GM18502 (cell line): ENCODE data around the gene BCKDK.
"Not testable (repeated sequence)": the region's sequence is repeated elsewhere in the genome, so short reads cannot be mapped to it uniquely, and the experiment has no call there.

Experiments
- ATAC-seq: cut with Tn5 transposase; IDR thresholded peaks from one replicate; pipeline ENCODE4 v1.9.1; 2021; ENCODE audit warnings: mild to moderate bottlenecking; ENCODE audit not compliant: unreplicated experiment, poor library complexity

BCKDK gene

DNA sequence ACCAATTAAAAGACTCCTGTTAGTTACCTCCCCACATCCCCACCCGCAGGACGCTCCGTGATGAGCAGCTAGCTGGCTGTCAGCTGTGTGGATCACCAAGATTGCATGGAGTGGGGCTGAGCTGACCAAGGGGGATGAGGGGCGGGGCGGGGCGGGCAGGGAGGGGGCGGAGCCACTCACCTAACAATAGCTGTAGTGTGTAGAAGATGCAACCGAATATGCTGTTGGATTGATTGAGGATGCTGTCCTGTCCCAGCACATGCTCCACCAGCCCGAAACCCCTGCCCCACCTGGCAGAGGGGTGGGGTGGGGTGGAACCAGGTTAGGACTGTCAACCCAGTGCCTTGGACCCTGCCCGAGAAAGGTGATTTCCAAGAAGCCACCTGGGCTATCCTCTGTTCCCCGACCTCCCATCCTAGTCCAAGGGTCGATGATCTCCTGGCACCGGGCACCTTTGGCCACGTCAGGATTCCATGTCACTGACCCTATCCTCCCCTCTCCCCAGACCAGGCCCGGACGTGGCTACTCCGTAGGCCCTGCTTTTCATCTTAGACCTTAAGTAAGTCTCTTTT is 15.0 kb upstream of the BCKDK start:
- ATAC-seq, result no peak

DNA sequence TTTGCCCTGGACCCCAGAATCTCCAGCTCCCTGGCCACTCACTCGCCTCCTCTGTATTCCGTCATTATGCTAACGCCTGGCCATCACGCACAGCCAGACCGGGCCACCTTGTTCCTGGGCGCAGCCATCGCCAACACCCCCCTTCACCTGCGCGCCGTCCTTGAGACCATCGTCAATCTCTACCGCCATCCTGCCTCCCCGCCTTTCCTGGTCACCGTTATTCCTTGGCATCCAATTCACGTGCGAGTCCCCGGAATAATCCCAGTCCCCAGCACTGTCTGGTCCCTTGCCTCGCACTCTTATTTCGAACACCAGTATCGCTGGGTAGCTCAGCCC is 14.1 kb upstream of the BCKDK start:
- ATAC-seq, result no peak

DNA sequence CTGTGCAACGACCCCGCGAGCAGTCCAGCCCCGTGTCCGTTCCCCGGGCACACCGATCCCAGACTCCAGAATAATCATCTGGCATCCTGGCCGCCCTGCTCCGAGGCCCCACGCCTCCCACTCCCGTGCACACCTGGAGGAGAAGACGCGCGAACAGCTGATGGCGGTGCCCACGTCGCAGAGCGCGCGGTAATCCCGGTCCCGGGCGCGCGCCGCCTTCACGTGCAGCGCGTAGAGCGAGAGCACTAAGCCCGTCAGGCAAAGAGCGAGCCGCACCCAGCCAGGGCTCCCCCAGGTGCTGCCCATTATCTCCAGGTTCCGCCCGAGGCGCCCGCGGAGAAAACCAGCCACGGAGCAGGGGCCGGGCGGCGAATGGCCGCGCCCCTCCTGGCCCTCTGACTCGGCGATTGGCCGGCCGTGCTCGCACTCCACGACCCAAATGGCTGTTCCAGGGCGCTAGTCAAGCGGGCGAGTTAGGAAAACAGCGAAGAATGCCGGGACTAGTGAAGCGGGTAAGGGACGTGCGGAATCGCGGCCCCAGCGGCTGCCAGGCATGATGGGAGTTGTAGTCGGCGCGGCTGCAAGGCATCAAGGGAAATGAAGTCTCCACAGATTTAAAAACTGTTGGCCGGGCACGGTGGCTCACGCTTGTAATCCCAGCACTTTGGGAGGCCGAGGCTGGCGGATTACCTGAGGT is 13.6 kb upstream of the BCKDK start, which contains the start of gene VKORC1:
Gene VKORC1 (minus strand): TSS at position 374 of the 697 bp plus-strand sequence. CDS start 68 bp downstream, at position 306.
- ATAC-seq, result peak; percentile 88

DNA sequence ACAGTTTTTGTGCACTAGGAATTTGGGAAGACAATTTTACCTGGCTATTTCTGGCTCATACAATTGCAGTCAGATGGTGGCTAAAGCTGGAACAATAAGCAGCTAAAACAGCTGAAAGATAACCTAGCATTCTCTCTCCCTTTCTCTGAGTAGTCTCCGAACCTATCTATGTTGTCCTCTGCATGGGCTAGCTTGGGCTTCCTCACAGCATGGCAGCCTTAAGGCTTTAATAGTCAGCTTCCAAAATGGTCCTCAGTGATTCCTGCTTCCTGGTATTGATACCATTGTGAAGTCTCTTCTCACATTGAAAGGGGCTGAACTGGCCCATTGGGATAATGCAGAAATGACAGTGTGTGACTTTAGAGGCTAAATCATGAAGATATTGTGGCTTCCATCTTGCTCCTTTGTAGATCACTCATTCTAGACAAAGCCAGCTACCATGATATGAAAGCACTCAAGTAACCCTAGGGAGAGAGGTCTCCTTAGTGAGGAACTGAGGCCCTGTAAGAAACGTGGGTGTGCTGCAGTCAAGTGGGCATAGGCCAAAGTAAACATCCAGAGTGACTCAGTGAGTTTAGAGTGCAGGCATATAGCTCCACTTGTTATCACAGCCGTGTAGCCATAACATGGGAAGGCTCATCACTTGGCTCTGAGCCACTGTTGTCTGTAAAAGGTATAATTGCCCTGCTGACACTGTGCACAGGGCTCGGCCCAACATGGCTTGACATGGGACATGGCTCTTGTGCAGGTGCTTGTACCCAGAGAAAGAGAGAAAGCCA is 8.1 kb upstream of the BCKDK start:
- ATAC-seq, result no peak

DNA sequence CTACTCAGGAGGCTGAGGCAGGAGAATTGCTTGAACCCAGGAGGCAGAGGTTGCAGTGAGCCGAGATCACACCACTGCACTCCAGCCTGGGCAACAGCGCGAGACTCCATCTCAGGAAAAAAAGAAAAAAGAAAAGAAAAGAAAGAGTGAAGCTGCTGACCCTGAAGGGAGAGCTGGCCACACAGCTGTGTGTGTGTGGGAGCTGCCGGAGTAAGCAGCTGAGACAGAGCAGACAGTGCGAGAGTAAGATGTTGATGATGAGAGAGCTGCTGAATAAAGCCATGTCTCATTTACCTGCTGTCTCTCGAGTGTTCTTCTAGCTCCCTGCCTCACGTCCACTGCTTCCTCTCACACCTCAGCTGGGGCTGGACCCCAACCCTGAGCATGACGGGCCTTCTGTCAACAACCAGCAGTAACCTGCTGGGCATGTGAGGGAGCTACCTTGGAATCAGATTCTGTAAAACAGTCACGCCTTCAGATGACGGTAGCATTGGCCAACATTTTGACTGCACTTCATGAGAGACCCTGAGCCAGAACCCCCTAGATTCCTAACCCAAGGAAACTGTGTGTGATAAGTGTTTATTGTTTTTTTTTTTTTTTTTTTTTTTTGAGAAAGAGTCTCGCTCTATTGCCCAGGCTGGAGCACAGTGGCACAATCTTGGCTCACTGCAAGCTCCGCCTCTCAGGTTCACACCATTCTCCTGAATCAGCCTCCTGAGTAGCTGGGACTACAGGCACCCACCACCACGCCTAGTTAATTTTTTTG is 7.1 kb upstream of the BCKDK start:
- not testable (repeated sequence) for ATAC-seq

DNA sequence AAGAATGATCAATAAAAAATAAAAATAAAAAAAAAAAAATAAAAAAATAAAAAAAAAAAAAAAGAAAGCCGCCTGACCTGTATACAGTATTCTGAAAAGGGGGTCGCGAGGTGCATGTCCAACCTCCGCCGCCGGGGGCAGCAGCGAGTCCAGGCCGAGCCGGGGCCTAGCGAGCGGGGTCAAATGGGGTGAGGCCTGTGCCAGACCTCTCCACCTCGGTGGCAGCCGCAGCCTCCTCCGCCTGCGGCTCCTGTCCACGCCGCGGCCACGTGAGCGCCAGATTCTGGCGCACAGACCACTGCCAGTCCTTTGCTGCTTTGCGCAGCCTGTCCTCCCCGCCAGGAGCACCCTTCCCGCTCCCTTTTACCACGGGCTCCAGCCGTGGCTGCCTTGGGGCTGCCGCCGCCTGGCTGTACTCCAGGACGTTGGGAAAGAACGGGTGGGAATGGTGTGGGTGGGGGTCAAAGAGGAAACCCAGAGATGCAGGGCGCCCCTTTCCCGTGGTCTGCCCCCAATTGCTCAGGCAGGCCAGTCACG is 2.4 kb upstream of the BCKDK start:
- ATAC-seq, result peak; percentile 51

DNA sequence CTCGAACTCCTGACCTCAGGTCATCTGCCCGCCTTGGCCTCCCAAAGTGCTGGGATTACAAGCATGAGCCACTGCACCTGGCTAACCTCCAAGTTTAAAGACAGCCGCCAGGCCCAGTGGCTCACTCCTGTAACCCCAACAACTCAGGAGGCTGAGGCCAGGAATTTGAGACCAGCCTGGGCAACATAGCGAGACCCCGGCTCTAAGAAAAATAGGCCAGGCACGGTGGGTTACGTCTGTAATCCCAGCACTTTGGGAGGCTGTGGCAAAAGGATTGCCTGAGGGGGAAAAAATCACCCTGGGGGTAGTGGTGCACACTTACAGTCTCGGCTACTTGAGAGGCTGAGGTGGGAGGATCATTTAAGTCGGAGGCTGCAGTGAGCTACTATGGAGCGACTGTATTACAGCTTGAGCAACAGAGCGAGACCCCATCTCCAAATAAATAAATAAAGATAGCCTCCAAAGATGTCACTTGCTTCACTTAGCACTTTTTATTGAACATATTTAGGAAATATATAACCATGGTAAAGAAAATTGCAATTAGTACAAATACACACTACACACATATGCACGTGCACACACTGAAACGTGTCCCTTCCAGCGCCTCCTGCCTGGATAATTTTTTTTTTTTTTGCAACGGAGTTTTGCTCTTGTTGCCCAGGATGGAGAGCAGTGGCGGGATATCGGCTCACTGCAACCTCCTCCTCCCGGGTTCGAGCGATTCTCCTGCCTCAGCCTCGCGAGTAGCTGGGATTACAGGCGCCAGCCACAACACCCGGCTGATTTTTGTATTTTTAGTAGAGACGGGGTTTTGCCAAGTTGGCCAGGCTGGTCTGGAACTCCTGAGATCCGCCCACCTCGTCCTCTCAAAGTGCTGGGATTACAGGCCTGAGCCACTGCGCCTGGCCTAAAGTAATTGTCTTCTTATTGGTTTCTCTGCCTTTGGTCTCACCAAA is 1.4 kb upstream of the BCKDK start:
- no peak for ATAC-seq

DNA sequence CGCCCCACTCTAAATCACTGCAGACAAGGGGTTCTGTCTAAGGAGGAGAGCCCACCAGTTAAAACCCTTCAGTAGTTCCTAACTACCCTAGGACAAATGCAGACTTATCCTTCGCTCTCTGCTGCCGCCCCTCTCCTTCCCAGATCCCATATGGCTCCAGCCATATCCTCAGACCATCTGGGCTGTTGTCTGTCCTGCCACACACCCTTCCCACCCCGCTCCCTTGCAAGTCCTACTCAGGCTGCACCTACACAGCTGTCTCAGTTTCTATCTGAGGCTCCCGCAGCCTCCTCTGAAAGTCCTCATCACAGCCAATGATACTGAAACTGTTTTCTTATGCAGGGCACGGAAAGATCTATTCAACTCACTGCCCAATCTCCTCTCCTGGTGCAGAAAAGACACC is 720 bp upstream of the BCKDK start:
- peak; percentile 54 for ATAC-seq

DNA sequence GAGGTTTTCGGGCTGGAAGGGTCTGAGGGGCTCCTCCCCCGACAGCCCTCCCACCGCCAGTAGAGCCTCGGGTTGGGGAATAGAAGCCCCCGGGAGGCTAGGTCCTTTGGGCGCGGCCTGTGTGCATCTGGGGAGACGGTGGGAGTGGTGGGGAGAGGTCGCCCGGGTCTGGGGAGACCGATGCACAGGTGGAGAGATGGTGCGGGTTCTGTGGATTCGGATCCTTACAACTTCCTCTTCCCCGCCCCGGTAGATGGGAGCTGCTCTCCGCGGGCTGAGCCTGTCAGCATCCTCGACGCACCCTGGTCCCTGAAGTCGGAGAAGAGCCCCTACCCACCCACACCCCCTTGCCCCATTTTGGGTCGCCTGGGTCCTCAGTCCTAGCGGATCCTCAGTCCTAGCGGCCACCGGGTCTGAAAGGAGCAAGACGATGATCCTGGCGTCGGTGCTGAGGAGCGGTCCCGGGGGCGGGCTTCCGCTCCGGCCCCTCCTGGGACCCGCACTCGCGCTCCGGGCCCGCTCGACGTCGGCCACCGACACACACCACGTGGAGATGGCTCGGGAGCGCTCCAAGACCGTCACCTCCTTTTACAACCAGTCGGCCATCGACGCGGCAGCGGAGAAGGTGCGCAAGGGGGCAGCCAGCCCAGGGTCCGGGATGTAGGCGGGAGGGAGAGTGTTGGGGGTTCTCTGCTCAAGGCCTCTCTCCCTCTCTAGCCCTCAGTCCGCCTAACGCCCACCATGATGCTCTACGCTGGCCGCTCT is 790 bp downstream of the BCKDK start:
- ATAC-seq, result no peak

DNA sequence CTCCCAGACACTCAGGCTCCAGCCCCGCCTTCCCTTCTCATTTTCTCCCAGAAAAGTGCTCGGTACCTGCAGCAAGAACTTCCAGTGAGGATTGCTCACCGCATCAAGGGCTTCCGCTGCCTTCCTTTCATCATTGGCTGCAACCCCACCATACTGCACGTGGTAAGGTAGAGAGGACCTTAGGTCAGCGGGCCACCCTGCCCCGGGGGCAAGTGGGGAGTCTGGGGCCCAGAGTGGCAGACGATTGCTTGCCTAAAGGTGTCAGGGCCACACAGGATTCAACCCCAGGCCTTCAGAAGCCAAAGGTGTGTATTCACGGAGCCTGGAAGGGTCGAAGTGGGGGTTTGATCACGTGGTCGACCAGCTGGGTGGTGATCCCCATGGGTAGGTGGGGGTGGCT is 1.4 kb downstream of the BCKDK start:
- no peak for ATAC-seq

DNA sequence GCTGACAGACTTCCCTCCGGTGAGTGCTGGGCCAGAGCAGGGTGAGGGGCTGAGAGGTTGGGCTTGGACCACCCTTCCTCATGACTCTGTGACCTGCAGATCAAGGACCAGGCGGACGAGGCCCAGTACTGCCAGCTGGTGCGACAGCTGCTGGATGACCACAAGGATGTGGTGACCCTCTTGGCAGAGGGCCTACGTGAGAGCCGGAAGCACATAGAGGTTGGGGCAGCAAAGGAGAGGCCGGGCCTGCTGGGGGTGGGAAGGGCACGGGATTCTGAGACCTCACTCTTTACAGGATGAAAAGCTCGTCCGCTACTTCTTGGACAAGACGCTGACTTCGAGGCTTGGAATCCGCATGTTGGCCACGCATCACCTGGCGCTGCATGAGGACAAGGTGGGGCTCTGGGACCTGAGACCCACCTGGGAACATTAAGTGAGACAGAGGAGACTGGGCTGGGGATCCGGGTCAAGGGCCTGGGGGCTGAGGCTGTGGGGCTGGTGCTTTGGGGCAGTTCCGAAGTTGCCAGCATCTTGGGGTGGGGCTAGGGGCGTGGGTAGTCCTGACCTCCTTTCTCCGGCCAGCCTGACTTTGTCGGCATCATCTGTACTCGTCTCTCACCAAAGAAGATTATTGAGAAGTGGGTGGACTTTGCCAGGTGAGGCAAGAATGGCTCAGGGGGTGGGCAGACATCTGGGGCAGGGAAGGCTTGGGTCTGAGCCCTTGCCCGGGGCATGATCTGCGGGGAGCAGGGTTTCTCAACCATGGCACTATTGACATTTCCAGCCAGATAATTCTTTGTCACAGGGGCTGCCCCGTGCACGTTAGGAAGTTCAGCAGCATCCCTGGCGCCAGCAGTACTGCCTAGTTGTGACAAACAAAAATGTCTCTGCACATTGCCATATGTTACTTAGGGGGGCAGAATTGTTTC is 2.2 kb downstream of the BCKDK start:
- no peak for ATAC-seq

DNA sequence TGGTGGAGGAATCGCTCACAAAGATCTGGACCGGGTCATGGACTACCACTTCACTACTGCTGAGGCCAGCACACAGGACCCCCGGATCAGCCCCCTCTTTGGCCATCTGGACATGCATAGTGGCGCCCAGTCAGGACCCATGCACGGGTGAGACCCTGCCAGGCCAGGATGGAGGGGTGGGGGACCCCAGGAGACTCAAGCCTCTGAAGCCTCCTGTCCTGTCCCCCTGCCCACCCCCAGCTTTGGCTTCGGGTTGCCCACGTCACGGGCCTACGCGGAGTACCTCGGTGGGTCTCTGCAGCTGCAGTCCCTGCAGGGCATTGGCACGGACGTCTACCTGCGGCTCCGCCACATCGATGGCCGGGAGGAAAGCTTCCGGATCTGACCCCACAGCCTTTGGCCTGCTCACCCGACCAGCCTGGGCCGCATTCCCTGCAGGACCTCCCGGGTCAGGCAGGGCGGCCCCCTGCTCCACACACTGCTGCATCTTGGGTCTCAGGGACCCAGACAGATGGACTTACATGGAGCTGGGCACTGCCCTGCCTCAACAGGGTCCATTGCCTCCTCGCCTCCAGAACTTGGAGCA is 3.8 kb downstream of the BCKDK start:
- no peak for ATAC-seq

DNA sequence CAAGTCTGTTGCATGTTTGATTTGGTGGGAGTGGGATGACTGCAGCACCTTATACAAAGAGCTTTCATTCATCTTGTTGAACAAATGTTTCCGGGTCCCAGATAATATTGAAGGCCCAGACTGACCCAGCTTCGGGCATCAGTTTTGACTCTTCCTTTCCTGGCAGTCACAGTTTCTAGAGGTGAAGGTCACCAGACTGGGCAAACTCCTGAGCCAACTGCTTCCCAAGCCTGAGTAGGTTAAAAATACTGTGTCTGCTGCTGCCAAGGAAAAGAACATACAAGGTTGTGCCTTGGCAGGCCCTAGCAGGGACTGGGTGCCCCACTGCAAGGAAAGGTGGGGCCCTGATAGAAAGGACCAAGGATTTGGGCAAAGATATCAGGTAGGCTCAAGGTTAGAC is 4.5 kb downstream of the BCKDK start:
- ATAC-seq, result no peak

DNA sequence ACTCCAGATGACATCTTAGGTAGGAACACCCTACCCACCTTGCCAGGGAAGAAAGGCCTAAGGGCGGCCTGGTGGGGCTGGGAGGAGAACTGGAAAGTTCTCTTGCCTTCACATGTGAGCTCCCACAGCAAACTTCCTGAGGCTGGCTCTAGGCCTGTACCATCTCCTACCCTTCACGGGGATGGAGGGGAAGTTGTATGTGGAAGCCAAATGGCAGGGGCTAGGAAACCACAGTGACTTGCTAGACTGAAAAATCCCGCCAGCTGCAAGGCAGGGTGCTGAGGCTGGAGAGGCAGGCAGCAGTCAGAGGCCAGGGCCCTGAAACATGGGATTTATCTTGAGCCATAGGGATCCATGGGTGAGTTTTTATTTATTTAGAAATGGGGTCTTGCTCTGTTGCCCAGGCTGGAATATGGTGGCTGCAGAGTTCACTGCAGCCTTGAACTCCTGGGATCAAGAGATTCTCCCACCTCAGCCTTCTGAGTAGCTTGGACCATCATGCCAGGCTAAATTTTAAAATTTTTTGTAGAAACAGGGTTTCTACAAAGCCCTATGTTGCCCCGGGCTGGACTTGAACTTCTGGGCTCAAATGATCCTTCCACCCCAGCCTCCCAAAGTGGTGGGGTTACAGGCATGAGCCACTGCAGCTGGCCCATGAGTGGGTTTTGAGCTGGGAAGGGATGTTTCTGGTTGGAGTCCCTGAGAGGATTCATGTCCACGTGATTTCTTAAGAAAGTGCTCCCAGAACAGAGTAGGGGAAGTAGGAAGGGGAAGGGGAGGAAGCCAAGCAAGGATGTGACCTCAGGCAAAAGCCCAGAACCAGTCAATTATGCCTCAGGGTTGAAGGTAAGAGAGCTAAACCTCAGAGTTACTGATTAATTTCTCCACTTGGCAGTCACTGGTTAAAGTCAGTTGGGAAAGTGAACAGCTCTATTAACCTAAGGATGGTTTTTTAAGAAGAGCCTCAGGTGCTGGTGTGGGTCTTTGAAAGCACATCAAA is 5.2 kb downstream of the BCKDK start:
- ATAC-seq, result no peak

DNA sequence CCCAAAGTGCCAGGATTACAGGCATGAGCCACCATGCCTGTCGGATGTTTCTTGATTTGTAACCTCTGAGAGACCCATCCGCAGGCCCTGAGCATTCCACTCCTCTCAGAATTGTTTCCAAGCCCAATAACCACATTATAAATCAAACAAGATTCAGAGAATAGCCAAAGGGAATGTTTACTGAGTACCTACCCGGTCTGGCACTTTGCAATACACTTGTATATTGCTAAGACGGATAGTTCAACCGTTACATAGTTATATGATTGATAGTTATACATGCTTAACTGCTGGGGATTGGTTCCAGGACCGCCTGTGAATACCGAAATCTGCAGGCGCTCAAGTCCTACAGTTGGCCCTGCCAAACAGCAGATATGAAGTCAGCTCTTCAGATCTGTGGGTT is 6.3 kb downstream of the BCKDK start:
- ATAC-seq, result no peak
